VCaP (cell line): ENCODE results near the gene DPYSL4.

Source experiments
- H3K27ac ChIP-seq: fragments of 450-650 bp; 2 replicates; pipeline ENCODE4 v1.5.1; 2017
- CTCF ChIP-seq: fragments of 450-650 bp; conservative IDR thresholded peaks from 2 replicates; pipeline ENCODE4 v1.5.1; 2017; ENCODE audit warnings: mild to moderate bottlenecking, moderate library complexity

The DPYSL4 gene

GRCh38 chr10:132179551-132180392 is 7.0 kb upstream of the DPYSL4 start:
- TF ChIP-seq CTCF = no peak
- no peak overlapping the region for H3K27ac ChIP-seq

DNA sequence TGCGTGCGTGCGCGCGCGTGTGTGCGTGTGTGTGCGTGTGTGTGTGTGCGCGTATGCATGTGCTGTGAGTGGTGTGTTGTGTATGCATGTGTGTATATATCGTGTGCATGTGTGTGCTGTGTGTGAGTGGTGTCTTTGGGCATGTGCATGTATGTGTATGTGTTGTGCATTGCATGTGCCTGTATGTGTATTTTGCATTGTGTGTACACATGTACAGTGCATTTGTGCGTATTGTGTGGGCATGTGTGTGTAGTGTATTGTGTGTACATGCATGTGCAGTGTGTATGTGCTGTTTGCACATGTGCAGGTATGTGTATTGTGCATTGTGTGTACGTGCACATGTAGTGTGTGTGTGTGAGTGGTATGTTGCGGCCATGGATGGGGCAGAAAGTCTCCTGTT is 6.0 kb upstream of the DPYSL4 start:
- H3K27ac ChIP-seq = no peak overlapping the region
- TF ChIP-seq CTCF = no peak

- no peak for TF ChIP-seq CTCF
- no peak overlapping the region for H3K27ac ChIP-seq
Measured at GRCh38 chr10:132181691-132182425, 4.9 kb upstream of the DPYSL4 start.

DNA sequence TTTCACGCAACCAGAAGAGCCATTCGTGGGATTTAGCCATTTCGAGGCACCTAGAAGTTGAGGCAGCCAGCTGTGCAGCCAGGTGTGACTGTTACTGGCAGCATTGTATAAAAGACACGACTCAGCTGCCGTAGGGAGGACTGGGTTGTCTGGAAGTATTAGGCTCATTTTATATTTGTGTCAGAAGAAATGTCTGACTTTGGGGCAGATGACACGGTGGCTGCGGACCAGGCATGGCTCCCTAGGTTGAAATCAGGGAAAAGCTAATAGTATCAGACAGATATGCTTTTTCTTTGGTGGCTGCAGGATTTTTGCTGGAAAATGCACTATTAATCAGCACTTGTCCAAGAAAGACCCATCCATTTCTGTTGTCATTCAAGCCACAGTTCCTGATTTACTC is 4.2 kb upstream of the DPYSL4 start:
- H3K27ac ChIP-seq = no peak overlapping the region
- no peak for TF ChIP-seq CTCF

GRCh38 chr10:132183046-132183445 is 3.7 kb upstream of the DPYSL4 start:
- H3K27ac ChIP-seq = no peak overlapping the region
- TF ChIP-seq CTCF = no peak

- TF ChIP-seq CTCF = no peak; the same call in 1 of the 2 replicates
- peak overlapping the region; percentile 48 for H3K27ac ChIP-seq
Measured at GRCh38 chr10:132184816-132185593, 1.7 kb upstream of the DPYSL4 start.
